SK-N-SH (cell line): ENCODE data around the gene WDR17. TPM values are rescaled to one million over a fixed set of nuclear protein-coding genes. Genes with fewer than 3 reads are reported as not detected.
A peak's percentile ranks its signal among the peaks of the same experiment; 100 is the strongest.

Source experiments
- CTCF ChIA-PET: fragments of 300-600, 350-600 bp; formaldehyde crosslinking; extraction: SDS; loops from one replicate; lab custom pipeline; 2021; lab: Yijun Ruan, JAX
- POLR2A ChIA-PET: fragments of 350-600 bp; sonication (Branson Sonifier 250); formaldehyde crosslinking; extraction: SDS; loops from one replicate; lab custom pipeline; 2020; ENCODE audit warnings: antibody characterized with exemption, inconsistent platforms; lab: Yijun Ruan, JAX
- DNase-seq: peaks from one replicate; pipeline ENCODE4 v3.0.0; 2012
- H2AFZ ChIP-seq: fragments of 200-600 bp; sonication (generic); 2 replicates; pipeline ENCODE4 v1.8.1; 2016; ENCODE audit warnings: antibody characterized with exemption, mild to moderate bottlenecking, low read depth
- H3F3A ChIP-seq: fragments of 200-600 bp; sonication (generic); replicated peaks from 2 replicates; pipeline ENCODE3; 2016; ENCODE audit warnings: antibody characterized with exemption, mild to moderate bottlenecking; ENCODE audit not compliant: insufficient read depth
- H3K27ac ChIP-seq, 2 experiments: fragments of 200-500 bp in 1 of 2; fragments of 200-600 bp in 1 of 2; sonication (Bioruptor generic) in 1 of 2; sonication (generic), shearing (Covaris generic) in 1 of 2; 2 replicates each; pipeline versions ENCODE4 v1.5.1 to v1.6.1; 2014 to 2016; ENCODE audit warnings: low read depth in 2 of 2, inconsistent platforms in 1 of 2, low read length in 1 of 2, mild to moderate bottlenecking in 1 of 2, mixed read lengths in 1 of 2
- H3K27me3 ChIP-seq: fragments of 200-600 bp; sonication (generic), shearing (Covaris generic); 2 replicates; pipeline ENCODE4 v1.6.1; 2016; ENCODE audit warnings: mixed run types; ENCODE audit not compliant: insufficient read depth
- H3K36me3 ChIP-seq, 2 experiments: fragments of 200-500 bp in 1 of 2; fragments of 200-600 bp in 1 of 2; sonication (Bioruptor generic) in 1 of 2; sonication (generic) in 1 of 2; replicated peaks in 1 of 2; 2 replicates each; pipeline versions ENCODE3 to v1.5.1; 2014 to 2016; ENCODE audit warnings: low read length in 1 of 2, mild to moderate bottlenecking in 1 of 2; ENCODE audit not compliant: insufficient read depth in 2 of 2, control insufficient read depth in 1 of 2
- H3K4me1 ChIP-seq, 2 experiments: fragments of 200-500 bp in 1 of 2; fragments of 200-600 bp in 1 of 2; sonication (Bioruptor generic) in 1 of 2; sonication (generic), shearing (Covaris generic) in 1 of 2; 2 replicates each; pipeline versions ENCODE4 v1.5.1 to v1.6.1; 2014 to 2016; ENCODE audit warnings: low read depth in 1 of 2, low read length in 1 of 2, mixed run types in 1 of 2; ENCODE audit not compliant: insufficient read depth in 2 of 2, control insufficient read depth in 1 of 2
- H3K4me2 ChIP-seq: fragments of 200-600 bp; sonication (generic), shearing (Covaris generic); 2 replicates; pipeline ENCODE4 v1.6.1; 2017; ENCODE audit warnings: mixed run types
- H3K4me3 ChIP-seq, 2 experiments: fragments of 200-500 bp in 1 of 2; fragments of 200-600 bp in 1 of 2; sonication (Bioruptor generic) in 1 of 2; sonication (generic), shearing (Covaris generic) in 1 of 2; 2 replicates each; pipeline versions ENCODE4 v1.5.1 to v1.8.1; 2014 to 2016; ENCODE audit warnings: low read depth in 2 of 2, inconsistent platforms in 1 of 2, low read length in 1 of 2, mild to moderate bottlenecking in 1 of 2, mixed read lengths in 1 of 2, moderate library complexity in 1 of 2
- H3K79me2 ChIP-seq: fragments of 200-600 bp; sonication (generic); 2 replicates; pipeline ENCODE4 v1.8.1; 2017; ENCODE audit warnings: mild to moderate bottlenecking; ENCODE audit not compliant: insufficient read depth
- H3K9ac ChIP-seq: fragments of 200-600 bp; sonication (generic); 2 replicates; pipeline ENCODE4 v1.6.1; 2017; ENCODE audit warnings: mixed run types
- H3K9me2 ChIP-seq: fragments of 200-600 bp; sonication (generic); 2 replicates; pipeline ENCODE4 v1.6.1; 2017; ENCODE audit warnings: mixed run types
- H3K9me3 ChIP-seq: fragments of 200-600 bp; sonication (generic); 2 replicates; pipeline ENCODE4 v1.6.1; 2017; ENCODE audit warnings: mixed run types, mild to moderate bottlenecking, moderate library complexity
- H4K20me1 ChIP-seq: fragments of 200-600 bp; sonication (generic); 2 replicates; pipeline ENCODE4 v1.6.1; 2017; ENCODE audit warnings: mild to moderate bottlenecking, mixed run types; ENCODE audit not compliant: insufficient read depth
- CHD2 ChIP-seq: fragments of 150-350 bp; IDR thresholded peaks from 2 replicates; pipeline ENCODE4 v1.6.1; 2018; ENCODE audit warnings: low read length; ENCODE audit not compliant: partially characterized antibody
- ELF1 ChIP-seq: IDR thresholded peaks from 2 replicates; pipeline ENCODE4 v1.4.0; 2012
- EP300 ChIP-seq, 2 experiments: IDR thresholded peaks; 2 replicates each; pipeline versions ENCODE4 v1.4.0 to v1.6.1; 2012; ENCODE audit warnings: borderline replicate concordance in 1 of 2, low read depth in 1 of 2, low read length in 1 of 2
- FOSL2 ChIP-seq: IDR thresholded peaks from 2 replicates; pipeline ENCODE4 v1.4.0; 2012; ENCODE audit warnings: low read depth, mild to moderate bottlenecking, moderate library complexity, borderline replicate concordance
- FOXJ3 ChIP-seq: sonication (generic); formaldehyde crosslinking; IDR thresholded peaks from 2 replicates; pipeline ENCODE4 v1.5.1; 2020; ENCODE audit warnings: mild to moderate bottlenecking, missing genetic modification reagents
- GATA2 ChIP-seq: sonication (generic); formaldehyde crosslinking; IDR thresholded peaks from 2 replicates; pipeline ENCODE4 v1.5.0; 2020; ENCODE audit warnings: mild to moderate bottlenecking, missing genetic modification reagents
- JUND ChIP-seq: IDR thresholded peaks from 2 replicates; pipeline ENCODE4 v1.4.0; 2012
- RCOR1 ChIP-seq: fragments of 150-350 bp; IDR thresholded peaks from 2 replicates; pipeline ENCODE4 v1.6.1; 2017; ENCODE audit warnings: antibody characterized with exemption, low read length
- RFX5 ChIP-seq: IDR thresholded peaks from 2 replicates; pipeline ENCODE4 v1.6.1; 2012; ENCODE audit warnings: mild to moderate bottlenecking, improper control_type of control experiment, low read length
- TAF1 ChIP-seq: IDR thresholded peaks from 2 replicates; pipeline ENCODE4 v1.6.1; 2012; ENCODE audit warnings: low read depth, mild to moderate bottlenecking, low read length, moderate library complexity, borderline replicate concordance
- WGBS: methylation state at CpG from one replicate; pipeline ENCODE4 v1.1.6; 2017; ENCODE audit warnings: low lambda C conversion rate; 5-methylcytosine and 5-hydroxymethylcytosine counted together
- polyA plus RNA-seq, 3 experiments: library from polyadenylated mRNA; depleted of rRNA; stranded (reverse); fragments of >200 nt; gene quantifications; 2 replicates each; pipeline ENCODE4 v1.2.3, GENCODE V29; 2012
- TF ChIP-seq, protein P1 (sequence below): IDR thresholded peaks from 2 replicates; pipeline ENCODE4 v1.4.0; 2012; ENCODE audit warnings: low read depth
- TF ChIP-seq, protein P2 (sequence below): IDR thresholded peaks from 2 replicates; pipeline ENCODE4 v1.4.0; 2012; ENCODE audit warnings: low read depth, borderline replicate concordance
- TF ChIP-seq, protein P3 (sequence below): fragments of 200-600 bp; sonication (generic); IDR thresholded peaks from 2 replicates; pipeline ENCODE4 v1.6.1; 2017; ENCODE audit warnings: antibody characterized with exemption, mild to moderate bottlenecking, moderate library complexity

The WDR17 gene
- polyA plus RNA-seq, 1 of the 3 experiments (the other 2 are of a cell fraction): 0.72 TPM

DNA sequence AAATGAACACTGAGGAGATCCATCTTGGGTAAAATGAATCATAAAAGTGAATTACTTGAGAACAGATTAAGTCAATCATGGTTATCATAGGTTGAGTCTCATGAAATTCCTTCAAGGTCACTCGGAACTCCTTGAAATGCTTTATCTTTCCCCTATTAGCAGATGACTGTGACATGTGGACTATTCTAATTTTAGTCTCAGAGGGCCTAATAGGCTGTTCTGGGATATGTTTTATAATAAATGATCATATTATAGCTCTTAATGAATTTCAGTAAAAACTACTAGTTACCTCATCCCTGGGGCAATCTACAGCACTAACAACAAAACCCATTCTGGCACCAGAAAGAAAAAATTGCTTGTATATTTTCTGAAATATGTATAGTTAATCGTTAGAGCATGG, 85.1 kb downstream of the WDR17 start:
- Histone ChIP-seq H3K9me2 (no peaks in the 10 kb centered on the region), H3K36me3 (no peaks in the 10 kb centered on the region), H3K27me3 (no peaks in the 10 kb centered on the region), H3F3A (no peaks in the 10 kb centered on the region), H3K4me2 (no peak overlapping the region), H3K27ac (peak overlapping the region in 1 of 2 experiments; percentile 23; a peak in 1 of 4 replicates), H3K79me2 (no peaks in the 10 kb centered on the region), H3K4me3 (no peak overlapping the region), H3K9ac (no peak overlapping the region), H3K4me1 (no peaks in the 10 kb centered on the region; a peak in 1 of 4 replicates), H2AFZ (peak overlapping the region; percentile 70), H4K20me1 (no peaks in the 10 kb centered on the region), H3K9me3 (0 out of 2 replicates have a peak, but pooled peaks cover 3% of the 10 kb centered on the region)
- 54% methylated on average over 2 of the region's 2 CpGs for WGBS
- ChIA-PET POLR2A (interaction anchor here (1.6 kb wide), 1 partner anchor 44 kb away, joined by 4 read pairs; the partner anchor contains the start of gene SPATA4), CTCF (interaction anchor here (0.7 to 4.1 kb wide), 18 partner anchors 8 to 190 kb away, joined by 3 to 30 read pairs (median 3); partner anchors contain the start of gene WDR17)
- TF ChIP-seq, protein P1, sequence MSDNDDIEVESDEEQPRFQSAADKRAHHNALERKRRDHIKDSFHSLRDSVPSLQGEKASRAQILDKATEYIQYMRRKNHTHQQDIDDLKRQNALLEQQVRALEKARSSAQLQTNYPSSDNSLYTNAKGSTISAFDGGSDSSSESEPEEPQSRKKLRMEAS: no peak
- 0 out of 2 replicates have a peak, but pooled peaks have one; percentile 1 for TF ChIP-seq FOSL2
- DNase-seq: no peak

DNA sequence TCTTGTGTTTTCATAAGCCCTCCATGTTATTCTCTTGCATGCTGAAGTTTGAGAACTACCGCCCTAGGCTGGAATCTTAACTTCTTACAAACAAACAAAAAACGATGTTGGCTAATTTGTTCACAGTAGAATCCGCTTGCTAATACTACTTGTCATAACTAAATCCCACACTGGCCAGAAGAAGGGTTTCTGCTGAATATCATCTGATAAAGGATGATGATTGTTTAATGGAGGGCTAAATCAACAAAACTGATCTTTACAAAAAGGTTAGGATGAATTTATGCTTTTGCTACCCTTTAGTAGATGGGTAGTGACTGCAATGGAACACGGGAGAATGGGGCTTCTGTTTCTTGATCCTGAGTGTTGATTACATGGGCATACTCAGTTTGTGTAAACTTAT, 87.5 kb downstream of the WDR17 start:
- Histone ChIP-seq H3K4me1 (no peaks in the 10 kb centered on the region; a peak in 1 of 4 replicates), H3K27me3 (no peaks in the 10 kb centered on the region), H3K9me3 (0 out of 2 replicates have a peak, but pooled peaks cover 3% of the 10 kb centered on the region), H3K4me2 (no peak overlapping the region), H3K27ac (no peak overlapping the region; a peak in 1 of 4 replicates), H3K79me2 (no peaks in the 10 kb centered on the region), H3K36me3 (no peaks in the 10 kb centered on the region), H3F3A (no peaks in the 10 kb centered on the region), H4K20me1 (no peaks in the 10 kb centered on the region), H2AFZ (no peak overlapping the region), H3K9me2 (no peaks in the 10 kb centered on the region), H3K9ac (no peak overlapping the region), H3K4me3 (no peak overlapping the region)
- DNase-seq: peak; percentile 26
- CTCF ChIA-PET: interaction anchor here (0.9 to 4.1 kb wide), 2 partner anchors 124 to 188 kb away, joined by 3 to 30 read pairs; no protein-coding TSS in a partner anchor
- POLR2A ChIA-PET: no interaction called here
- WGBS: 61% methylated on average over 4 of the region's 4 CpGs
- no peak for TF ChIP-seq RFX5
- no peak for TF ChIP-seq FOXJ3 (CRISPR knock-in tag)
- TF ChIP-seq GATA2 (CRISPR knock-in tag): peak; percentile 85
- TF ChIP-seq ELF1: no peak
- no peak for TF ChIP-seq EP300 (IDR thresholded peaks at IDR 0.05; ENCODE audit: borderline replicate concordance in 1 of 2, low read depth in 1 of 2, low read length in 1 of 2)
- TF ChIP-seq FOSL2: no peak
- TF ChIP-seq CHD2: no peak
- TF ChIP-seq, protein P2, sequence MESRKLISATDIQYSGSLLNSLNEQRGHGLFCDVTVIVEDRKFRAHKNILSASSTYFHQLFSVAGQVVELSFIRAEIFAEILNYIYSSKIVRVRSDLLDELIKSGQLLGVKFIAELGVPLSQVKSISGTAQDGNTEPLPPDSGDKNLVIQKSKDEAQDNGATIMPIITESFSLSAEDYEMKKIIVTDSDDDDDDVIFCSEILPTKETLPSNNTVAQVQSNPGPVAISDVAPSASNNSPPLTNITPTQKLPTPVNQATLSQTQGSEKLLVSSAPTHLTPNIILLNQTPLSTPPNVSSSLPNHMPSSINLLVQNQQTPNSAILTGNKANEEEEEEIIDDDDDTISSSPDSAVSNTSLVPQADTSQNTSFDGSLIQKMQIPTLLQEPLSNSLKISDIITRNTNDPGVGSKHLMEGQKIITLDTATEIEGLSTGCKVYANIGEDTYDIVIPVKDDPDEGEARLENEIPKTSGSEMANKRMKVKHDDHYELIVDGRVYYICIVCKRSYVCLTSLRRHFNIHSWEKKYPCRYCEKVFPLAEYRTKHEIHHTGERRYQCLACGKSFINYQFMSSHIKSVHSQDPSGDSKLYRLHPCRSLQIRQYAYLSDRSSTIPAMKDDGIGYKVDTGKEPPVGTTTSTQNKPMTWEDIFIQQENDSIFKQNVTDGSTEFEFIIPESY: no peak
- no peak for TF ChIP-seq JUND
- TF ChIP-seq, protein P3, sequence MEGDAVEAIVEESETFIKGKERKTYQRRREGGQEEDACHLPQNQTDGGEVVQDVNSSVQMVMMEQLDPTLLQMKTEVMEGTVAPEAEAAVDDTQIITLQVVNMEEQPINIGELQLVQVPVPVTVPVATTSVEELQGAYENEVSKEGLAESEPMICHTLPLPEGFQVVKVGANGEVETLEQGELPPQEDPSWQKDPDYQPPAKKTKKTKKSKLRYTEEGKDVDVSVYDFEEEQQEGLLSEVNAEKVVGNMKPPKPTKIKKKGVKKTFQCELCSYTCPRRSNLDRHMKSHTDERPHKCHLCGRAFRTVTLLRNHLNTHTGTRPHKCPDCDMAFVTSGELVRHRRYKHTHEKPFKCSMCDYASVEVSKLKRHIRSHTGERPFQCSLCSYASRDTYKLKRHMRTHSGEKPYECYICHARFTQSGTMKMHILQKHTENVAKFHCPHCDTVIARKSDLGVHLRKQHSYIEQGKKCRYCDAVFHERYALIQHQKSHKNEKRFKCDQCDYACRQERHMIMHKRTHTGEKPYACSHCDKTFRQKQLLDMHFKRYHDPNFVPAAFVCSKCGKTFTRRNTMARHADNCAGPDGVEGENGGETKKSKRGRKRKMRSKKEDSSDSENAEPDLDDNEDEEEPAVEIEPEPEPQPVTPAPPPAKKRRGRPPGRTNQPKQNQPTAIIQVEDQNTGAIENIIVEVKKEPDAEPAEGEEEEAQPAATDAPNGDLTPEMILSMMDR: no peak
- TF ChIP-seq RCOR1: peak; percentile 54; the same call in 1 of the 2 replicates
- no peak for TF ChIP-seq TAF1
